Gastroesophageal sphincter (tissue), 4 donors: ENCODE data around the gene OR2K2. TPM values are rescaled to one million over a fixed set of nuclear protein-coding genes. Genes with fewer than 3 reads are reported as not detected.
"Not testable (repeated sequence)": the region's sequence is repeated elsewhere in the genome, so short reads cannot be mapped to it uniquely, and the experiment has no call there.

ENCODE experiments used
- ATAC-seq: fragments of 150-250 bp; one replicate; pipeline ENCODE4 v1.9.1; 2016; ENCODE audit warnings: mild to moderate bottlenecking, moderate library complexity
- H3K27ac ChIP-seq, 4 donors: fragments of 200-600 bp; sonication (generic) in 3 of 4; 1 replicate in 3 of 4; 2 replicates in 1 of 4; pipeline ENCODE4 v1.5.1; 2016 to 2019
- H3K27me3 ChIP-seq: fragments of 200-600 bp; sonication (generic); one replicate; pipeline ENCODE4 v1.5.1; 2019
- H3K36me3 ChIP-seq, 2 donors: fragments of 200-600 bp; sonication (generic); one replicate each; pipeline ENCODE4 v1.5.1; 2019; ENCODE audit warnings: control low read depth in 1 of 2
- H3K4me1 ChIP-seq, 3 donors: fragments of 200-600 bp; sonication (generic); 1 replicate in 2 of 3; 2 replicates in 1 of 3; pipeline ENCODE4 v1.5.1; 2016 to 2019; ENCODE audit warnings: control low read depth in 2 of 3
- H3K4me3 ChIP-seq, 2 donors: fragments of 200-600 bp; sonication (generic); one replicate each; pipeline ENCODE4 v1.5.1; 2019; ENCODE audit warnings: mild to moderate bottlenecking in 1 of 2, moderate library complexity in 1 of 2
- H3K9me3 ChIP-seq, 3 donors: fragments of 200-600 bp; sonication (generic); one replicate each; pipeline ENCODE4 v1.5.1; 2017 to 2019; ENCODE audit warnings: control low read depth in 2 of 3
- EP300 ChIP-seq: sonication (generic); formaldehyde crosslinking; IDR thresholded peaks from one replicate; pipeline ENCODE4 v1.6.1; 2017; ENCODE audit warnings: antibody characterized with exemption, mild to moderate bottlenecking
- POLR2A ChIP-seq, 2 donors: fragments of 450-650 bp; IDR thresholded peaks; one replicate each; pipeline ENCODE4 v1.6.1; 2017; ENCODE audit warnings: antibody characterized with exemption in 2 of 2, mild to moderate bottlenecking in 2 of 2, moderate library complexity in 1 of 2
- POLR2AphosphoS5 ChIP-seq: sonication (generic); formaldehyde crosslinking; IDR thresholded peaks from one replicate; pipeline ENCODE4 v1.6.1; 2017; ENCODE audit warnings: antibody characterized with exemption
- WGBS, 2 donors: methylation state at CpG; one replicate each; pipeline ENCODE4 v1.1.5; 2018; ENCODE audit warnings: low coverage in 1 of 2; 5-methylcytosine and 5-hydroxymethylcytosine counted together
- total RNA-seq, 4 donors: library from RNA; depleted of rRNA; stranded (reverse); fragments of >200 nt; gene quantifications; one replicate each; pipeline ENCODE4 v1.1.0, GENCODE V29; 2016
- TF ChIP-seq, protein P1 (sequence below), 4 experiments: fragments of 200-600 bp in 2 of 4; fragments of 450-650 bp in 2 of 4; sonication (generic) in 1 of 4; IDR thresholded peaks; one replicate each; pipeline ENCODE4 v1.5.1; 2017 to 2019; ENCODE audit warnings: antibody characterized with exemption in 4 of 4, mild to moderate bottlenecking in 2 of 4, moderate library complexity in 2 of 4

Gene OR2K2
- total RNA-seq, 4 donors from 2014 or later, result not detected

DNA sequence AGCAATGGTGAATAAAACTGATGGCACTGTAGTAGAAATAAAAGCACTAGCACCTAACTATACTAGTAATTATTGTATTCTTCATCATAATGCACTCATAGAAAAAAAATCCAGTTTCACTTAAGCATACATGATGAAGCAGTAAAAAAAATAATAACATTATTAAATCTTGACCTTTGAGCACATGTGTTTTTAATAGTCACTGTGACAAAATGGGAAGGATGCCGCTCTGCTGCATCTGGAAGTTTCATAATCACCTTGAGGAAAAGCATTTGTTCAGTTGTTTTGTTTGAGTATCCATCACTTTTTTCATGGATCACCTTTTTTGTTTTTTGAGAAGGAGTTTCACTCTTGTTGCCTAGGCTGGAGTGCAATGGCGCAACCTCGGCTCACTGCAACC, 13.2 kb downstream of the OR2K2 start:
- no peak overlapping the region for H3K4me3 ChIP-seq
- no peaks in the 10 kb centered on the region for H3K36me3 ChIP-seq
- ATAC-seq, result no peak
- 71 to 78% methylated on average over 3 of the region's 3 CpGs for WGBS, 2 donors
- H3K27ac ChIP-seq, result no peak overlapping the region
- H3K9me3 ChIP-seq, result no peaks in the 10 kb centered on the region
- no peaks in the 10 kb centered on the region for H3K4me1 ChIP-seq
- TF ChIP-seq POLR2AphosphoS5 (no peak), POLR2A (IDR thresholded peaks at IDR 0.05) (no peak), EP300 (no peak)
- TF ChIP-seq, protein P1, sequence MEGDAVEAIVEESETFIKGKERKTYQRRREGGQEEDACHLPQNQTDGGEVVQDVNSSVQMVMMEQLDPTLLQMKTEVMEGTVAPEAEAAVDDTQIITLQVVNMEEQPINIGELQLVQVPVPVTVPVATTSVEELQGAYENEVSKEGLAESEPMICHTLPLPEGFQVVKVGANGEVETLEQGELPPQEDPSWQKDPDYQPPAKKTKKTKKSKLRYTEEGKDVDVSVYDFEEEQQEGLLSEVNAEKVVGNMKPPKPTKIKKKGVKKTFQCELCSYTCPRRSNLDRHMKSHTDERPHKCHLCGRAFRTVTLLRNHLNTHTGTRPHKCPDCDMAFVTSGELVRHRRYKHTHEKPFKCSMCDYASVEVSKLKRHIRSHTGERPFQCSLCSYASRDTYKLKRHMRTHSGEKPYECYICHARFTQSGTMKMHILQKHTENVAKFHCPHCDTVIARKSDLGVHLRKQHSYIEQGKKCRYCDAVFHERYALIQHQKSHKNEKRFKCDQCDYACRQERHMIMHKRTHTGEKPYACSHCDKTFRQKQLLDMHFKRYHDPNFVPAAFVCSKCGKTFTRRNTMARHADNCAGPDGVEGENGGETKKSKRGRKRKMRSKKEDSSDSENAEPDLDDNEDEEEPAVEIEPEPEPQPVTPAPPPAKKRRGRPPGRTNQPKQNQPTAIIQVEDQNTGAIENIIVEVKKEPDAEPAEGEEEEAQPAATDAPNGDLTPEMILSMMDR (IDR thresholded peaks at IDR 0.05), result no peak
- H3K27me3 ChIP-seq, result no peaks in the 10 kb centered on the region

DNA sequence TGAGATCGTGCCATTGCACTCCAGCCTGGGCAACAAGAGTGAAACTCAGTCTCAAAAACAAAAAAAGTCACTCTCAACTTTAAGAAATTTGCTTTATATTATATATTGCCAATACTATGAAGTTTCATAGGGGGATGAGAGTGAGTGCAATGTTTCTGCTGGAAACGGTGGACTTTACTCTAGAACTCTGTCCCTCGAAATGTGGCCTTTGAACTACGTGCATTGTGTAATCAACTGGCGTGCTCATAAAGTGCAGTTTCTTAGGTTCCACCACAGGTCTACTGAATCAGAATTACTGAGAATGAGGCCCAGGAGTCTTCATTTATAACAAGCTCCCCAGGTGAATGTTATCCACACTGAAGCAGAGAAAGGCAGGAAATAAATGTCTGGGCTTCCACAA, 24.1 kb downstream of the OR2K2 start:
- no peaks in the 10 kb centered on the region for H3K4me1 ChIP-seq
- H3K9me3 ChIP-seq, result no peaks in the 10 kb centered on the region
- H3K27me3 ChIP-seq, result no peaks in the 10 kb centered on the region
- H3K27ac ChIP-seq, result no peak overlapping the region
- ATAC-seq, result no peak
- no peak overlapping the region for H3K4me3 ChIP-seq
- TF ChIP-seq, protein P1 (IDR thresholded peaks at IDR 0.05), result no peak
- TF ChIP-seq EP300 (no peak), POLR2A (IDR thresholded peaks at IDR 0.05) (no peak), POLR2AphosphoS5 (no peak)
- H3K36me3 ChIP-seq, result no peaks in the 10 kb centered on the region
- 98% methylated on average over 4 to 5 of the region's 5 CpGs for WGBS, 2 donors

DNA sequence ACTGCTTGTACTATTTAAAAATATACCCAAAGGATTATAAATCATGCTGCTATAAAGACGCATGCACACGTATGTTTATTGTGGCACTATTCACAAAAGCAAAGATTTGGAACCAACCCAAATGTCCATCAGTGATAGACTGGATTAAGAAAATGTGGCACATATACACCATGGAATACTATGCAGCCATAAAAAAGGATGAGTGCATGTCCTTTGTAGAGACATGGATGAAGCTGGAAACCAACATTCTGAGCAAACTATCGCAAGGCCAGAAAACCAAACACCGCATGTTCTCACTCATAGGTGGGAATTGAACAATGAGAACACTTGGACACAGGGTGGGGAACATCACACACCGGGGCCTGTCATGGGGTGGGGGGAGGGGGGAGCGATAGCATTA, 26.0 kb downstream of the OR2K2 start:
- WGBS, 2 donors, result 80 to 92% methylated on average over 4 to 5 of the region's 6 CpGs
- H3K27ac ChIP-seq, H3K4me3 ChIP-seq, H3K27me3 ChIP-seq, H3K9me3 ChIP-seq, ATAC-seq, H3K36me3 ChIP-seq: not testable (repeated sequence)
- H3K4me1 ChIP-seq, result peaks cover 0 to 12% (median 0%) of the 10 kb centered on the region in 3 donors

DNA sequence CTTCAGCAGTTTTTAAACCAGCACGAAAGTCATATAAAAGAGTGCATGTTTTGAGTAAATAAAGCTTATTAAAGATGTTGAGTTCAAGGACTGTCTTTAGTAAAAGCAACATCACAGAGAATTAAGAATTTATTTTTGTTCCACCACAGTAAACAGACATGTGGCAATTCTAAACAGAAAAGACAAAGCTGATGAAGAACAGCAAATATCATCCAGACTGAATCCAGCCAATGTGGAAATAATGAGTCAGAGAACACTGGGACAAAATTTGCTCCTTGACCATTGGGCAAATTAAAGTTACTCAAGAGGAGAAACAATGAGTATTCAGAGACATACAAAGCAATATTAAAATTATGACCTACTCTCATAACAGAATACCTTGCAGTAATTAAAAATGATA, 28.8 kb downstream of the OR2K2 start:
- Histone ChIP-seq H3K4me1 (peaks cover 0 to 17% (median 0%) of the 10 kb centered on the region in 3 donors), H3K36me3 (no peaks in the 10 kb centered on the region)
- ATAC-seq, result peak; percentile 46

DNA sequence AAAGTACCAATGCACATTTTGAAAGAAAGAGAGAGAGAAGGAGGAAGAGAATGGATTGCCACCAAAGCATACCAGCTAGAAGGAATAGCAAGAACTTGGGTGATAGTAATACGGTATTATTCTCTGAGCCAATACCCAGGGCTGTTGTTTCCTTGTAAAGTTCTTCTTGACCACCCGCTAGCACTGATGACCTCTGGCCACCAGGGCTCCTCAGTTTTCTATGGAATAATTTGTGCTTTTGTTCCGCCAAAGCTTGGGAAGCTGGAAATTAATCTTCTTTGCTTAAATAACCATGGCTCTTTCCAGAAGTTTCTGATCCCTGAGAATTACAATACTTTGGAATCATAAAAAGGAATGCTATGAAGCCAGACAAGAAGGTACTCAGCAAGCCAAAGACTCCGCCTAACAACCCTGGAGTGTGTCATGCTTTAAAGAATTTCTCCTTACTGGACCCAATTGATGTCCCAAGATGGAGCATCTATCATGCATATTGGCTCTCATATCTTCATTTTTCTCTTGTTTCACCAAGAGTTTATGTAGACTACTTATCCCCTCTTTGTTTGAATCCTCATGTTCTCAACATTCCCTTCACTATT, 29.8 kb downstream of the OR2K2 start:
- peak; percentile 46 for ATAC-seq
- Histone ChIP-seq H3K9me3 (no peaks in the 10 kb centered on the region), H3K36me3 (no peaks in the 10 kb centered on the region), H3K4me1 (peaks cover 0 to 17% (median 0%) of the 10 kb centered on the region in 3 donors), H3K4me3 (no peak overlapping the region), H3K27me3 (no peaks in the 10 kb centered on the region), H3K27ac (peak overlapping the region in 3 of 4 donors; percentile 5 to 63 (median 61))
- WGBS, 2 donors, result 56 to 59% methylated on average over 4 of the region's 4 CpGs
- TF ChIP-seq, protein P1 (IDR thresholded peaks at IDR 0.05), result no peak
- TF ChIP-seq POLR2A (IDR thresholded peaks at IDR 0.05), result no peak
- TF ChIP-seq EP300, result no peak
- no peak for TF ChIP-seq POLR2AphosphoS5

More for the DNA sequence above, 28.8 kb downstream of the OR2K2 start:
- TF ChIP-seq, protein P1 (IDR thresholded peaks at IDR 0.05), result no peak
- TF ChIP-seq EP300, result no peak
- TF ChIP-seq POLR2AphosphoS5, result no peak
- TF ChIP-seq POLR2A (IDR thresholded peaks at IDR 0.05), result no peak
- 56 to 78% methylated on average over 1 of the region's 1 CpG for WGBS, 2 donors
- H3K9me3 ChIP-seq, result no peaks in the 10 kb centered on the region
- no peak overlapping the region for H3K4me3 ChIP-seq
- H3K27me3 ChIP-seq, result no peaks in the 10 kb centered on the region
- H3K27ac ChIP-seq, result peak overlapping the region in 2 of 4 donors; percentile 3 to 25

DNA sequence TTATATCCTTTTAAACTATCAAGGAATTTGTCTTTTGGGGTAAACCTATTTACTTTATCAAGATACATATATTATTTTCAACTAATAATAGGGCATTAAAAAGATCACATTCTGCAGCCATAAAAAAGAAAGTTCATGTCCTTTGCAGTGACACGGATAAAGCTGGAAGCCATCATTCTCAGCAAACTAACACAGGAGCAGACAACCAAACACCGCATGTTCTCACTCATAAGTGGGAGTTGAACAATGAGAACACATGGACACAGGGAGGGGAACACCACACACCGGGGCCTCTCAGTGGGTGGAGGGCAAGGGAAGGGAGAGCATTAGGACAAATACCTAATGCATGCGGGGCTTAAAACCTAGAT, 30.4 kb downstream of the OR2K2 start:
- not testable (repeated sequence) for ATAC-seq, H3K9me3 ChIP-seq, H3K27me3 ChIP-seq, H3K36me3 ChIP-seq
- 15 to 22% methylated on average over 4 of the region's 4 CpGs for WGBS, 2 donors
- Histone ChIP-seq H3K4me3 (peak overlapping the region in 1 of 2 donors; percentile 7), H3K4me1 (peaks cover 0 to 23% (median 0%) of the 10 kb centered on the region in 3 donors), H3K27ac (peak overlapping the region; percentile 5 to 63 (median 40))
